Measurements from ENCODE around the gene STK39.

Gene STK39

DNA sequence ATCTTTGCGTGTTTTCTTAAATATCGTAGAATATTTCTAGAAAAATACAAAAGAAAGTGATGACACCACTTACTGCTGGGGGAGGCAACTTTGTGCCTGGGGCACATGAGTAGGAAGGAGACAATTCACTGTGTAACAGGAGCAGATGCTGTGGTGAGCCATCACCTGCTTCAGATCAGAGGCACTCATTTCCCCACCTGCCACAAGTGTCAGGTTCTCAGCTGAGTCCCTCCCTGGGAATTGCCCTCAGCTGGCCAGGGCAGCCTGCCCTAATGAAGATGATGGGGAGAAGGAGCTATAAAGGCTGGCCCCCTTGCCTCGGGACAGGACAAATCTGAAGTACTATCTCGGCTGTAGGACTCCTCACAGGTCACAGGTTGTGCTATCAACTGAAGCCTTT is 322.8 kb downstream of the STK39 start:
- no peak for DNase-seq (ENCODE audit: low spot score)
- TF ChIP-seq, protein P1, sequence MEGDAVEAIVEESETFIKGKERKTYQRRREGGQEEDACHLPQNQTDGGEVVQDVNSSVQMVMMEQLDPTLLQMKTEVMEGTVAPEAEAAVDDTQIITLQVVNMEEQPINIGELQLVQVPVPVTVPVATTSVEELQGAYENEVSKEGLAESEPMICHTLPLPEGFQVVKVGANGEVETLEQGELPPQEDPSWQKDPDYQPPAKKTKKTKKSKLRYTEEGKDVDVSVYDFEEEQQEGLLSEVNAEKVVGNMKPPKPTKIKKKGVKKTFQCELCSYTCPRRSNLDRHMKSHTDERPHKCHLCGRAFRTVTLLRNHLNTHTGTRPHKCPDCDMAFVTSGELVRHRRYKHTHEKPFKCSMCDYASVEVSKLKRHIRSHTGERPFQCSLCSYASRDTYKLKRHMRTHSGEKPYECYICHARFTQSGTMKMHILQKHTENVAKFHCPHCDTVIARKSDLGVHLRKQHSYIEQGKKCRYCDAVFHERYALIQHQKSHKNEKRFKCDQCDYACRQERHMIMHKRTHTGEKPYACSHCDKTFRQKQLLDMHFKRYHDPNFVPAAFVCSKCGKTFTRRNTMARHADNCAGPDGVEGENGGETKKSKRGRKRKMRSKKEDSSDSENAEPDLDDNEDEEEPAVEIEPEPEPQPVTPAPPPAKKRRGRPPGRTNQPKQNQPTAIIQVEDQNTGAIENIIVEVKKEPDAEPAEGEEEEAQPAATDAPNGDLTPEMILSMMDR (IDR thresholded peaks at IDR 0.05; ENCODE audit: extremely low read depth, insufficient read depth, missing control alignments): no peak
- in situ Hi-C loops (cut with MboI; ENCODE audit: low pct_unique_long_range_greater_than_20kb, low sequenced_read_pairs, unreplicated experiment): no loop called here

DNA sequence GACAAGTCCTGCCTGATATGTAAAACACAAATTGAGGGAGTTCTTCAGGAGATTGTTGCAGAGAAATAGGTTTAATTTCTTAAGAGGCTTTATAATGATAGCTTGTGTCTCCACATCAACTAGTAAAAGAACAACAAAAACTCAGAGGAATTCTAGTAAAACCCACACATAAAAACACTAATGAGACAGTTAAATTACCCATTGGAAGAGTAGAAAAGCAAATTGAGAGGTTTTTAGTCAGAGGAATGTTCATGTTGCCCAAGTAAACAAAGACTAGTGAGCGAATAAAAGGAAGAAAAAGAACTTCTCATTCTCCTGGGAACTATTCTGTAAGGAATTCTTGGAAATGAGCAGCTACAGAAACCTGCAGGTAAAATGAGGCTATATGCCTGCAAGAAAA is 330.6 kb downstream of the STK39 start:
- no peak for DNase-seq (ENCODE audit: low spot score)
- in situ Hi-C loops (cut with MboI; ENCODE audit: low pct_unique_long_range_greater_than_20kb, low sequenced_read_pairs, unreplicated experiment): no loop called here
- TF ChIP-seq, protein P1 (IDR thresholded peaks at IDR 0.05; ENCODE audit: extremely low read depth, insufficient read depth, missing control alignments): no peak

DNA sequence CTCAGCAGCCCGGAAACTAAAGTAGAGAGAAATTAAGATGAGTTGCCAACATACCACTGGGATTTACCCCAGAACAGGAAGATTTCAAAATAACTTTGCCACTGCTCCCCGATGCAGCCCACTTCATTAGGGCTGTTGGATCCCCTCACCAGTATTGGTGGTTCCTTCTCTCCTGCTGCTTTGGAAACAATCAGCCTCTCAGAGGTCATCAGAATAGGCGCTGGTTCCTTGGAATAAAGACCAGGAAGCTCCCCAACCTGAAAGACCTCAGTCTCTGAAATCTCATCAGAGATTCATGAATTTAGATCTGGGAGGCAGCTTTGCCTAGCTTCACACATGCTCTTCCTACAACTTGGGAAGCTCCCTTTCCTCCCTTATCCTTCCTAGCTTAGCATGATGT is 332.4 kb downstream of the STK39 start:
- no peak for DNase-seq (ENCODE audit: low spot score)
- TF ChIP-seq, protein P1 (IDR thresholded peaks at IDR 0.05; ENCODE audit: extremely low read depth, insufficient read depth, missing control alignments): no peak
- in situ Hi-C loops (cut with MboI; ENCODE audit: low pct_unique_long_range_greater_than_20kb, low sequenced_read_pairs, unreplicated experiment): no loop called here

DNA sequence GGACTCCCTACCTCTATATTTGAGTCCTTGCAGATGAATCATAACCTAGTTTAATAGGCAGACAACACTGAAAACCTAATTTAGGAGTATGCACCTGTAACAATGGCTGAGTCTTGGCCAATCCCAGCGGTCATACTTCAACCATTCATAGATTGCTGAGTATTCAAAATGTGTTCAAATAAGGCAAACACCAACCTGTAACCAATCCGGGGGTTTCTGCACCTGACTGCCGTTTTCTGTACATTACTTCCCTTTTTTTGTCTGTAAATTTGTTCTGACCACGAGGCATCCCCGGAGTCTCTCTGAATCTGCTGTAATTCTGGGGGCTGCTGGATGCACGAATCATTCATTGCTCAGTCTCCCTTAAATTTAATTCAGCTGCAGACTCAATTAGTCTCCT is 338.6 kb downstream of the STK39 start:
- DNase-seq (ENCODE audit: low spot score): no peak
- TF ChIP-seq, protein P1 (IDR thresholded peaks at IDR 0.05; ENCODE audit: extremely low read depth, insufficient read depth, missing control alignments): no peak
- in situ Hi-C loops (cut with MboI; ENCODE audit: low pct_unique_long_range_greater_than_20kb, low sequenced_read_pairs, unreplicated experiment): no loop called here

DNA sequence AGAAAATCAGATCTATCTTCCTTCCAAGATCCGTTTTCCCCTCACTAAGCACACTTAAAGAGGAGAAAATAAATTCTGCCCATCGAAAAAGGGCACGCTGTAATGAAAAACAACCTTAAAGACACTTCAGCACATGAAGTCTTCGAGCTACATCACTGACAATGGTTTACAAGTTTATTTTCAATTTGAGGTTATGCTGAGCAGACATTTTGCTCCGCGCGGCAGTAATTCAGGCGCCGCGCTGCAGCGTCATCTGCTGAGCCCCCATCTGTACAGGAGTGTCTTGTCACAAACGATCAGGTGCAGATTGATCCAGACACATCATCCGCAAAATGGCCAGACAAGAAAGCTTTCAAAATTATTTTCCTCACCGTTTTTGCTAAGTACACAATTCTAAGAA is 341.7 kb downstream of the STK39 start:
- TF ChIP-seq, protein P1 (IDR thresholded peaks at IDR 0.05; ENCODE audit: extremely low read depth, insufficient read depth, missing control alignments): no peak
- in situ Hi-C loops (cut with MboI; ENCODE audit: low pct_unique_long_range_greater_than_20kb, low sequenced_read_pairs, unreplicated experiment): no loop called here
- DNase-seq (ENCODE audit: low spot score): no peak
